HG03571 (cell line): ENCODE data around the gene ART1.
"Not testable (repeated sequence)": the region's sequence is repeated elsewhere in the genome, so short reads cannot be mapped to it uniquely, and the experiment has no call there.

Experiments
- ATAC-seq: cut with Tn5 transposase; IDR thresholded peaks from one replicate; pipeline ENCODE4 v1.9.1; 2021; ENCODE audit not compliant: unreplicated experiment

ART1 gene

DNA sequence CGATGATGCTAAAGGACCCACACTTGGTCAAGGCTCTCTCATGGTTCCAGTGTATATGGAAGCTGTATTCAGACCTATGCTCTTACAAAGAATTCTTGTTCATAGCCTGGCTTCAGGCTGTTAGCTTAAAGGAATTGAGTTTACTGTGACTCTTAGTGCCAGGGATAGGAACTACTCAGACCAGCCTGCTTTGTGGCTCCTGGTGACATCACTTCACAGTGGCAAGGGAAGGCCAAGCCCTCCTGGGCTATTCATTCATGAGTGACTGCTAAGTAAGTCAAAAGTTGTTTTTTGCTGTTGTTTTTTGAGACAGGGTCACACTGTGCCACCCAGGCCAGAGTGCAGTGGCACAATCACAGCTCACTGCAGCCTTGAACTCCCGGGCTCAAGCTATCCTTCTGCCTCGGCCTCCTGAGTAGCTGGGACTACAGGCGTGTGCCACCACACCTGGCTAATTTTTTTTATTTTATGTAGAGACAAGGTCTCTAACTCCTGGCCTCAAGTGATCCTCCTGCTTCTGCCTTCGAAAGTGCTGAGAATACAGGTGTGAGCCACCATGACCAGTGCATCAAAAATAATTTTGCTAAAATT lies 12.8 kb upstream of the ART1 start:
- no peak for ATAC-seq

DNA sequence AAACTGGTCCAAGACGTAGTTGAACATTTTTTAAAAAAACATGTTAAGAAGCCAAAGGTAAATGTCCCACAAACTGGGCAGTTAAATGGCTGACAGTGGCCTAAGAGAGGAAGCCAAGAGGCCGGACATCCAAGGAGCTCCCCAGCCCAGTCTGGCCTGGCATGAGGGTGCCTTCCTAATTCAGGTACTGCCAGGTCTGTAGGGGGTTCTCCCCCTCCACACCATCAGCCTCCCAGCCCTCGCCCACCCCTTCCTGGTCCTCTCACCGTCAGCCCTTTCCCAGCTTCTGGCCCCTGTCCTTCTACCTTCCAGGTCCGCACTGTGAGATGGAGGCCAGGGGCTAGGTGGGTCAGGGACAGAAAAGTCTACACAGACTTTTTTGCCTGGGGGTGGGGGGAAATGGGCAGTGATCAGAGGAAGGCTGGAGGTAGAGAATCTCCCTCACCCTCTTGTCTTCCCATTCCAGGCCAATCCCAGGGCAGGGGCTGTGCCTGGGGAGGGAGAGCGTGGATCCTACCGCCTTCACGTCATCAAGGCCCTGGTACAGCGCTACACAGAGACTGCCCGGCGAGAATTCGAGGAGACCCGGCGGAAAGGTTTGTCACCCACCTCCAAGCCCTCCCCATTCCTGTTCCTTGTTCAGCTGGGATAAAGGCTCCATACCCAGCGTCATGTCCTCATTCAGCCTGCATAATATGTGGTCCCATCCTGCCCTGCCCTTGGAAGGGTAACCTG lies 9.1 kb upstream of the ART1 start:
- no peak for ATAC-seq

GRCh38 chr11:3637201-3637600 lies 7.7 kb upstream of the ART1 start:
- ATAC-seq: no peak

GRCh38 chr11:3638513-3638912 lies 6.4 kb upstream of the ART1 start:
- no peak for ATAC-seq

DNA sequence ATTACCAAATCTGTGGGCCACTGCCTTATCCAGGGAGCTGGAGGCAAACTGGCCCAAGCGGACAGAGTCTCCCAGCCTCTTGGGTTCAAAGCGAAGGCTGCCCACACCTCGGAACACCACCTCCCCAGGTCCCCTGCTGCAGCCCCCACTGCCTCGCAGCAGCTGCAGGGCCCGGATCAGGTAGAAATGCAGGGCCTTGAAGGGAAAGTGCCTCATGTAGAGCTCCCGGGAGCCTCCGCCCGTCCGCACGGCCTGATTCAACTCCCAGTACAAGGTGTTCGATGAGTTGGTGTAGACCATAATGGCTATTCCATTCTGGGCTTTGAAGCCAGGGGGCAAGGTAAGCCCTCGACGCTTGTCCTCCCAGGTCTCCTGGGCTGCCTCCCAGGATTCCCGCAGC lies 5.1 kb upstream of the ART1 start:
- no peak for ATAC-seq

GRCh38 chr11:3641191-3641590 lies 3.7 kb upstream of the ART1 start:
- no peak for ATAC-seq

GRCh38 chr11:3641701-3642070 lies 3.2 kb upstream of the ART1 start, which contains the start of gene ART5:
TSS of gene ART5 (minus strand) at chr11:3641992. CDS start at chr11:3641862, 130 bp downstream.
- no peak for ATAC-seq

DNA sequence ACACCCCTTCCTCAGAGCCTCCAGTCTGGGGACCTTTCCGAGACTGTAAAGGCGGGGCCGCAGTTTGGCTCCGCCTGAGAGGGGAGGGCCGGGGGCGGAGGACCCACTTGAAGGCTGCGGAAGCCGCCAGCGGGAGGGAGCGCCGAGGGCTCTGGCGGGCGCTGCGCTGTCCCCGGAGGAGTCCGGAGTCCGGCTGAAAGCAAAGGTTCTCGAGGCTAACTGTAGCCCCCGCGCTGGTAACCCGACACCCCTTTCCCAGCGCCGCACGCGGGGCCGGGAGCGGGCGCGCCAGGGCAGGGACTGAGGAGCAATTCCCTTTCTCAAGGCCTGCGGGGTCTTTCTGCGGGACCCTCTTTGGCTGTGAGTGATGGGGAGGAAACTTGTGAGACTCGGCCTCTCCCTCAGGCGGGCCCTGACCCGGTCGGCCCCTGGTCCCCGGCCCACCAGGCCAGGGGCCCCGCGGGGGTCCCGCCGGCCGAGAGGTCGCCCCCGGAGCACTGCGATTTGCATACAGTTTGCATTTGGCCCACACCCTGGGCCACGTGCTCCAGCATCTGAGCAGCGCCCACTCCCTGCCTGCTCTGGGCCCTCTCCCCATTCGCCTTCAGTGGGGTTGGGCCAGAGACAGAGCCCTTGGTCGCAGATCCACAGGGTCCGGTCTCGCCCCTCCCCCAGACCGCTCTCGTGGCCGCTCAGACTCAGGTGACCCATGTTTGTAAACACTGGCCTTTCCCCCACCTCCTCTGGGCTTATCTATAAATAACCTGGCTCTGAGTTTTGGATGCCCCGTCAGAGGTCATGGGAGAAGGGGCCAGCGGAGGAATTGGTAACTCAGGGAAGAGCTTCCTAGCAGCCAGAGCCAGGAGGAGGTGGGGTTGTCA lies 2.6 kb upstream of the ART1 start:
- no peak for ATAC-seq

GRCh38 chr11:3643102-3643546 lies 1.8 kb upstream of the ART1 start:
- not testable (repeated sequence) for ATAC-seq

- no peak for ATAC-seq
Observed at GRCh38 chr11:3645552-3645951, 624 bp downstream of the ART1 start.

DNA sequence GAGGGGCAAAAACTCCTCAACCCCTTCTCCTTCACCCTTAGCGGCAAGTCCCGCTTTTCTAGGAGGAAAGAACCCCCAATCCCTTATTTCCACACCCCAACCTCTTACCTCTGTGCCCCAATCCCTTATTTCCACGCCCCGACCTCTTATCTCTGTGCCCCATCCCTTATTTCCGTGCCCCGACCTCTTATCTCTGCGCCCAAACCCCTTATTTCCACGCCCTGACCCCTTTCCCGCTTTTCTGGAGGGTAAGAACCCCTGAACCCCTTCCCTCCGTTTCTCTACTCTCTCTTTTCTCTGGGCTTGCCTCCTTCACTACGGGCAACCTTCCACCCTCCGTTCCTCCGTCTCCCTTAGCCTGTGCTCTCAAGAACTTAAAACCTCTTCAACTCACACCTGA lies 3.9 kb downstream of the ART1 start:
- not testable (repeated sequence) for ATAC-seq

- not testable (repeated sequence) for ATAC-seq
Observed at GRCh38 chr11:3649374-3649773, 4.4 kb downstream of the ART1 start.

DNA sequence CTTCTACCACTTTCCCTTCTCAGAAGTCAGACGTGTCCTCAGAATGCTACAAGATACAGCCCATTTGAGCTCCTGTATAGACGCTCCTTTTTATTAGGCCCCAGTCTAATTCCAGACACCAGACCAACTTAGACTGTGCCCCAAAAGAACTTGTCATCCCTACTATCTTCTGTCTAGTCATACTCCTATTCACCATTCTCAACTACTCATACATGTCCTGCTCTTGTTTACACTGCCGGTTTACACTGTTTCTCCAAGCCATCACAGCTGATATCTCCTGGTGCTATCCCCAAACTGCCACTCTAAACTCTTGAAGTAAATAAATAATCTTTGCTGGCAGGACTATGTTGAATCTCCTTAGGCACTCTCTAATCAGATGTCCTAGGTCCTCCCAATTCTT lies 7.6 kb downstream of the ART1 start:
- ATAC-seq: not testable (repeated sequence)

DNA sequence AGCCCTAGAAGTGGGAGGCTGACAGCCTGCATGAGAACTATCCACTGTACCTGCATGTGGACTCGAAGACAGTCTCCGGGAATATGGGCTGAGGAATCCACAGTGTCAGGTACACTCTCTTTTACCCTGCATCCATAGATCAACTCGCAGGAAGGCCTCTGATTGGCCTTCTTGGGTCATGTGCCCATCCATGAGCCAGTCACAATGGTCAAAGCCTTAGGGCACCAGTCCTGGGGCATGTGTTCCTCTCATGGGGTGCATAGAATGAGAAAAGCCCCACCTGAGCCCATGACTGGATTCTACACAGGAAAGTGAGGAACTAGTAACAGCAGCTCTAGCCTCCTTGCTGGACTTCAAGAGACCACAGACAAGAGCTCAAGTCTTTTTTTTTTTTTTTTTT lies 10.6 kb downstream of the ART1 start:
- no peak for ATAC-seq

DNA sequence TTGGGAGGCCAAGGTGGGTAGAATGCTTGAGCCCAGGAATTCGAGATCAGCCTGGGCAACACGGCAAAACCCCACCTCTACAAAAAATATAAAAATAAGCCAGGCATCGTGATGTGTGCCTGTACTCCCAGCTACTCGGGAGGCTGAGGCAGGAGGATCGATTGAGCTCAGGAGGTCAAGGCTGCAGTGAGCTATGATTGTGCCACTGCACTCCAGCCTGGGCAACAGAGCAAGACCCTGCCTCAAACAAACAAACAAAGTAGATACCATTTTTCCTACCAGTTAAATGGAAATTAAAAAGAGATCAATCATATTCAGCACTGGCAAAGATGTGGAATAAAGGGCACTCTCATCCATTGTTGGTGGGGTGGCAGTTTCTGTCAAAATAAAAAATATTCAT lies 12.4 kb downstream of the ART1 start:
- not testable (repeated sequence) for ATAC-seq

DNA sequence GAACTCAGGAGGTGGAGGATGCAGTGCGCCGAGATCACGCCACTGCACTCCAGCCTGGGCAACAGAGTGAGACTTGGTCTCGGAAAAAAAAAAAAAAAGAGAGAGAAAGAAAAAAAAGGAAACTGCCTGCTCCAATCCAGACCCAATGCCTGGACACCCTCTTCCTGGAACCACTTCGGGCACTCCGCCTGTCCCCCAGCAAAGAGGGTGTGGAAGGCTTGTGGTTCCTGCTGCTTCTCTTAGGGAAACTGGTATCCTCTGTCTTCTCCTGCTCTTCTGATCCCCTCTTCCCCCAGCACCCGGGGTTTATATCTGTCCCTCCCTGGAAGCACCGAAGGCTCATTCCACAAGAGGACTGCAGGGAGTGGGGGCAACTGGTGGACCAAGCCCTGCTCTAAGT lies 13.3 kb downstream of the ART1 start:
- no peak for ATAC-seq

DNA sequence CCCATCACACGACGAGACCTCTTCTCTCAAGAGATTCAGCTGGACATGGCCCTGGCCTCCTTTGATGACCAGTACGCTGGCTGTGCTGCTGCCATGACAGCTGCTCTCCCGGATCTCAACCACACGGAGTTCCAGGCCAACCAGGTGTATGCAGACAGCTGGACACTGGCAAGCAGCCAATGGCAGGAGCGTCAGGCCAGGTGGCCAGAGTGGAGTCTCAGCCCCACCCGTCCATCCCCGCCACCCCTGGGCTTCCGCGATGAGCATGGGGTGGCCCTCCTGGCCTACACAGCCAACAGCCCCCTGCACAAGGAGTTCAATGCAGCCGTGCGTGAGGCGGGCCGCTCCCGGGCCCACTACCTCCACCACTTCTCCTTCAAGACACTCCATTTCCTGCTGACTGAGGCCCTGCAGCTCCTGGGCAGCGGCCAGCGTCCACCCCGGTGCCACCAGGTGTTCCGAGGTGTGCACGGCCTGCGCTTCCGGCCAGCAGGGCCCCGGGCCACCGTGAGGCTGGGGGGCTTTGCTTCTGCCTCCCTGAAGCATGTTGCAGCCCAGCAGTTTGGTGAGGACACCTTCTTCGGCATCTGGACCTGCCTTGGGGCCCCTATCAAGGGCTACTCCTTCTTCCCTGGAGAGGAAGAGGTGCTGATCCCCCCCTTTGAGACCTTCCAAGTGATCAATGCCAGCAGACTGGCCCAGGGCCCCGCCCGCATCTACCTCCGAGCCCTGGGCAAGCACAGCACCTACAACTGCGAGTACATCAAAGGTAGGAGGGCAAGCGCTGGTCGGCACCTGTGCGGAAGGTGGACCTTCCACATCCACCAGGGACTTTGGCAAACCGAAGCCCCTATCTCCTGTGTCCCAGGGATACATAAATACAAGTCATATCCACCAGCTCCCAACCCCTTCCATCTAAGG lies 14.9 kb downstream of the ART1 start:
- no peak for ATAC-seq

GRCh38 chr11:3660960-3661359 lies 16.0 kb downstream of the ART1 start:
- no peak for ATAC-seq

DNA sequence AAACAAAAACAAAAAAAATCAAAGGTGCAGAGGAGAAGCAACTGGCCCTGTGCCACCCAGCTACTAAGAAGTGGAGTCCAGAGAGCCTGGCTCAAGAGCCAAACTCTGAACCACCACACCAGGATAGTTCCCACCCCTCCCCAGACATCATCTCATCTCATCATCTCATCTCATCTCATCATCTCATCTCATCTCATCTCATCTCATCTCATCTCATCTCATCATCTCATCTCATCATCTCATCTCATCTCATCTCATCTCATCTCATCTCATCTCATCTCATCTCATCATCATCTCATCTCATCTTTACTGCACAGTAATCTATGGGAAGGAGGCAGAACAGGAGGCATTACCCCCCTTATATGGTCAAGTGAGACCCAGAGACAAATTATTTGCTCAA lies 17.9 kb downstream of the ART1 start:
- ATAC-seq: no peak

- ATAC-seq: no peak
Observed at GRCh38 chr11:3664032-3664630, 19.2 kb downstream of the ART1 start.
